ENCODE data around the gene TRANK1. TPM values are rescaled to one million over a fixed set of nuclear protein-coding genes. Genes with fewer than 3 reads are reported as not detected.
A peak's percentile ranks its signal among the peaks of the same experiment; 100 is the strongest.

The TRANK1 gene
- total and polyA plus RNA-seq, 7 experiments from 2014 or later, result 29.6 to 113 (median 75.3) TPM

GRCh38 chr3:36867810-36868209, 77.0 kb downstream of the TRANK1 start:
- POLR2A ChIA-PET, result interaction anchor here (2.3 kb wide), 1 partner anchor 125 kb away, joined by 7 read pairs; the partner anchor contains the start of genes EPM2AIP1 and MLH1
- intact Hi-C loops (cut with micrococcal nuclease), result loop anchor here (2.0 to 5.0 kb wide), 4 partner anchors 31 to 901 kb away; no protein-coding TSS in a partner anchor

GRCh38 chr3:36866368-36866767, 78.5 kb downstream of the TRANK1 start:
- Mint-ChIP-seq H3K27me3 (no peaks in the 10 kb centered on the region), H3K36me3 (peaks cover 22 to 36% (median 33%) of the 10 kb centered on the region in 5 donors), H3K9me3 (no peaks in the 10 kb centered on the region), H3K27ac (peak overlapping the region in 8 of 9 donors; percentile 10 to 76 (median 36)), H3K4me1 (peaks cover 12 to 52% (median 46%) of the 10 kb centered on the region in 7 donors), H3K4me3 (no peak overlapping the region)
- no peaks in the 10 kb centered on the region for H3K27me3 ChIP-seq (ENCODE audit: control insufficient read depth in 2 of 2, insufficient read depth in 2 of 2, low read length in 2 of 2)
- intact Hi-C loops (cut with micrococcal nuclease), result loop anchor here in 1 of 2 donors (5.0 kb wide), 1 partner anchor 899 kb away; no protein-coding TSS in a partner anchor
- H3K27ac ChIP-seq (ENCODE audit: low read depth, low read length), result no peak overlapping the region
- ChIA-PET POLR2A (no interaction called here), CTCF (interaction anchor here (1.7 kb wide), 1 partner anchor 11 kb away, joined by 6 read pairs; no protein-coding TSS in a partner anchor)
- no peak overlapping the region for H3K4me3 ChIP-seq (ENCODE audit: low read length)
- no peak for DNase-seq
- peaks cover 0 to 15% (median 0%) of the 10 kb centered on the region in 3 experiments for H3K36me3 ChIP-seq (ENCODE audit: control insufficient read depth in 2 of 3, insufficient read depth in 3 of 3, low read length in 3 of 3)
- H3K4me1 ChIP-seq (ENCODE audit: control insufficient read depth in 2 of 2, insufficient read depth in 2 of 2, low read length in 2 of 2), result peaks cover 5 to 10% of the 10 kb centered on the region in 2 donors
- no peak for ATAC-seq
- no peaks in the 10 kb centered on the region for H3K9me3 ChIP-seq (ENCODE audit: control insufficient read depth in 2 of 3, low read length in 3 of 3)

More at GRCh38 chr3:36867810-36868209, 77.0 kb downstream of the TRANK1 start:
- H3K9me3 ChIP-seq (ENCODE audit: control insufficient read depth in 2 of 3, low read length in 3 of 3), result no peaks in the 10 kb centered on the region
- Mint-ChIP-seq H3K27me3 (peaks cover 0 to 3% (median 0%) of the 10 kb centered on the region in 5 donors), H3K36me3 (peaks cover 16 to 39% (median 34%) of the 10 kb centered on the region in 5 donors), H3K27ac (no peak overlapping the region), H3K9me3 (no peaks in the 10 kb centered on the region), H3K4me1 (peaks cover 14 to 51% (median 44%) of the 10 kb centered on the region in 7 donors), H3K4me3 (no peak overlapping the region)
- ATAC-seq (no peak), DNase-seq (no peak)
- H3K4me3 ChIP-seq (ENCODE audit: low read length), result no peak overlapping the region
- peaks cover 5 to 10% of the 10 kb centered on the region in 2 donors for H3K4me1 ChIP-seq (ENCODE audit: control insufficient read depth in 2 of 2, insufficient read depth in 2 of 2, low read length in 2 of 2)
- peaks cover 0 to 14% (median 6%) of the 10 kb centered on the region in 3 experiments for H3K36me3 ChIP-seq (ENCODE audit: control insufficient read depth in 2 of 3, insufficient read depth in 3 of 3, low read length in 3 of 3)
- no peaks in the 10 kb centered on the region for H3K27me3 ChIP-seq (ENCODE audit: control insufficient read depth in 2 of 2, insufficient read depth in 2 of 2, low read length in 2 of 2)
- no peak overlapping the region for H3K27ac ChIP-seq (ENCODE audit: low read depth, low read length)
- CTCF ChIA-PET, result interaction anchor here (0.6 to 2.5 kb wide), 5 partner anchors 9 to 284 kb away, joined by 3 to 10 read pairs (median 6); no protein-coding TSS in a partner anchor

DNA sequence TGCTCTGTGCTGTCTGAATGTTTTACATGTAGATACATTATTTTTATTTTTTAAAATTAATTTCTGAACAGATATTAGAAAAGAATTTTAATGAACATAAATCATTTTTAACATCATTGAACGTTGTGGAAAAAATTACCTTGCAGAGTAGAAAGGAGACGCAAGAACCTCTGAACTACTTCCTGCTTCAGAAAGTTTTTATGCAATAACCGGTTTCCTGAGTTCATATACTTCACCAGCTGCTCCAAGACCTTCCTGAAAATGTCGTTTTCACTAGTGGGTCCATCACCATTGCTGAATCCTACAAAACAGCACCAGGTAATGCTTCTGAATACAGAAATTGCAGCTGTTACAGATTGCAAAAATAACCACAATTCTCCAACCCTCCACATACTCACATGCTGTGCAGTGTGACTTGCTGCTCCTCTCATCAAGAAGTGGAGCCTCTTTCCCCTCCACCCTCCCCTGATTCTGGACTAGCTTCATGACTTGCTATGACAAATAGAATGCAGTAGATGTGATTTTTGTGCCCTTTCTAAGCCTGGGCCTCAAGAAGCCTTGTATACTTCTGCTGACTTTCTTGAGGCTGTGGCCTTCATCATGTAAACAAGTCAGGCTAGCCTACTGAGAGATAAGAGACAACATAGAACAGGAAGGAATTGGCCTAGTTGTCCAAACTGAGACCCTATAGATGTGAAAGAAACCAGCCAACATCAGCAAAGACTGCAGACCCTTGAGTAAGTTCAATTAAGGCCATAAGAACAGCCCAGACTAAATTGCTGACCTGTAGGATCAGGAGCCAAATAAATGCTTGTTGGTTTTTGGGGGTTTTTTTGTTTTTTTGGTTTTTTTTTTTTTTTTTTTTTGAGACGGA, 80.4 kb downstream of the TRANK1 start:
- intact Hi-C loops (cut with micrococcal nuclease), result loop anchor here in 1 of 2 donors (5.0 kb wide), 1 partner anchor 897 kb away; no protein-coding TSS in a partner anchor
- CTCF ChIA-PET, result interaction anchor here (0.6 to 0.7 kb wide), 3 partner anchors 11 to 114 kb away, joined by 3 read pairs; no protein-coding TSS in a partner anchor
- ATAC-seq, result peak; percentile 31
- POLR2A ChIA-PET, result interaction anchor here (1.0 to 1.3 kb wide), 5 partner anchors 12 to 128 kb away, joined by 3 to 4 read pairs (median 3); partner anchors contain the start of genes EPM2AIP1 and MLH1
- Histone ChIP-seq H3K9me3 (ENCODE audit: control insufficient read depth in 2 of 3, low read length in 3 of 3) (no peaks in the 10 kb centered on the region), H3K27ac (ENCODE audit: low read depth, low read length) (peak overlapping the region; percentile 49), H3K36me3 (ENCODE audit: control insufficient read depth in 2 of 3, insufficient read depth in 3 of 3, low read length in 3 of 3) (peaks cover 11 to 34% (median 13%) of the 10 kb centered on the region in 3 experiments), H3K4me3 (ENCODE audit: low read length) (no peak overlapping the region), H3K27me3 (ENCODE audit: control insufficient read depth in 2 of 2, insufficient read depth in 2 of 2, low read length in 2 of 2) (no peaks in the 10 kb centered on the region), H3K4me1 (ENCODE audit: control insufficient read depth in 2 of 2, insufficient read depth in 2 of 2, low read length in 2 of 2) (peaks cover 5 to 10% of the 10 kb centered on the region in 2 donors)
- Mint-ChIP-seq H3K36me3 (peaks cover 23 to 50% (median 45%) of the 10 kb centered on the region in 5 donors), H3K4me1 (peaks cover 12 to 52% (median 46%) of the 10 kb centered on the region in 7 donors), H3K27ac (peak overlapping the region; percentile 37 to 95 (median 81)), H3K4me3 (peak overlapping the region in 9 of 10 donors; percentile 10 to 67 (median 45)), H3K27me3 (no peaks in the 10 kb centered on the region), H3K9me3 (no peaks in the 10 kb centered on the region)
- DNase-seq, result peak in 5 of 9 donors; percentile 9 to 32 (median 14)

DNA sequence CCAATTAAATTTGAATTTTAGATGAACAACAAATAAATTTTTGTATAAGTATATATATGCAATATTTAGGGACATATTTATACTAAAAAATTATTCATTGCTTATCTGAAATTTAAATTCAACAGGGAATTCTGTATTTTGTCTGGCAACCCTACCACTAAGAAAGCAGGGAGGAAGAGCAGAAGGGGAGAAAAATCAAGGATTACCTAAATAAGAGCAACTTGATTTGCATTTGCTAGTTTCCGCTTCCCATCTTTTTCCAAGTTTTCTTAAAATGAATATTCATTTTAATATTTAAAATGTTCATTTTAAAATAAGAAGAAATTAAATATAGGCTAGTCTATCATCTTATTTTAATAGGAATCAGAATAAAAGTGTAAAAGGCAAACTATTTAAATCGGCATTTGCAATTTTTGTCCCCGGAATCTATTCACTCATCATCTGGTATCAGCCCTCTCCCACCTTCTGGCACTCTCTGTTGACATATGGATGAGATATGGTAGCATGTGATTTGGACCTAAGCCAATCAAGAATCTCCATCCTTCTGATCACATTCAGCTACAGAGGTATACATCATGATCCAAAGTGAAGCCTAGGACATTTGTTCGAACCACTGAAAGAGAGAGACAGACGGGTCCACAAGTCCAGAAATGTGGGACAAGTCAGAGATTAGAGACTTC, 82.6 kb downstream of the TRANK1 start:
- no peak overlapping the region for H3K4me3 Mint-ChIP-seq
- H3K27ac ChIP-seq (ENCODE audit: low read depth, low read length), result no peak overlapping the region
- H3K4me1 ChIP-seq (ENCODE audit: control insufficient read depth in 2 of 2, insufficient read depth in 2 of 2, low read length in 2 of 2), result peaks cover 5 to 7% of the 10 kb centered on the region in 2 donors
- H3K9me3 Mint-ChIP-seq, result no peaks in the 10 kb centered on the region
- H3K9me3 ChIP-seq (ENCODE audit: control insufficient read depth in 2 of 3, low read length in 3 of 3), result no peaks in the 10 kb centered on the region
- H3K27me3 ChIP-seq (ENCODE audit: control insufficient read depth in 2 of 2, insufficient read depth in 2 of 2, low read length in 2 of 2), result no peaks in the 10 kb centered on the region
- peaks cover 27 to 71% (median 56%) of the 10 kb centered on the region in 5 donors for H3K36me3 Mint-ChIP-seq
- POLR2A ChIA-PET, result interaction anchor here (0.5 kb wide), 1 partner anchor 51 kb away, joined by 3 read pairs; no protein-coding TSS in a partner anchor
- no peak for ATAC-seq
- H3K27me3 Mint-ChIP-seq, result no peaks in the 10 kb centered on the region
- H3K36me3 ChIP-seq (ENCODE audit: control insufficient read depth in 2 of 3, insufficient read depth in 3 of 3, low read length in 3 of 3), result peaks cover 25 to 51% (median 26%) of the 10 kb centered on the region in 3 experiments
- CTCF ChIA-PET, result interaction anchor here (0.6 to 1.0 kb wide), 4 partner anchors 96 to 967 kb away, joined by 3 read pairs; no protein-coding TSS in a partner anchor
- intact Hi-C loops (cut with micrococcal nuclease), result no loop called here
- H3K4me3 ChIP-seq (ENCODE audit: low read length), result no peak overlapping the region
- DNase-seq, result no peak
- peak overlapping the region in 4 of 9 donors; percentile 3 to 68 (median 46) for H3K27ac Mint-ChIP-seq
- H3K4me1 Mint-ChIP-seq, result peaks cover 10 to 45% (median 39%) of the 10 kb centered on the region in 7 donors

- intact Hi-C loops (cut with micrococcal nuclease), result no loop called here
- no peaks in the 10 kb centered on the region for H3K9me3 Mint-ChIP-seq
- ATAC-seq, result no peak
- Histone ChIP-seq H3K4me3 (ENCODE audit: low read length) (no peak overlapping the region), H3K9me3 (ENCODE audit: control insufficient read depth in 2 of 3, low read length in 3 of 3) (no peaks in the 10 kb centered on the region), H3K4me1 (ENCODE audit: control insufficient read depth in 2 of 2, insufficient read depth in 2 of 2, low read length in 2 of 2) (peaks cover 3 to 4% of the 10 kb centered on the region in 2 donors), H3K27ac (ENCODE audit: low read depth, low read length) (no peak overlapping the region), H3K27me3 (ENCODE audit: control insufficient read depth in 2 of 2, insufficient read depth in 2 of 2, low read length in 2 of 2) (no peaks in the 10 kb centered on the region), H3K36me3 (ENCODE audit: control insufficient read depth in 2 of 3, insufficient read depth in 3 of 3, low read length in 3 of 3) (peaks cover 31 to 78% (median 41%) of the 10 kb centered on the region in 3 experiments)
- H3K27me3 Mint-ChIP-seq, result no peaks in the 10 kb centered on the region
- H3K36me3 Mint-ChIP-seq, result peaks cover 35 to 80% (median 58%) of the 10 kb centered on the region in 5 donors
- DNase-seq, result no peak
- CTCF ChIA-PET, result interaction anchor here (1.6 to 4.7 kb wide), 2 partner anchors 10 to 13 kb away, joined by 3 to 19 read pairs; no protein-coding TSS in a partner anchor
- peaks cover 3 to 22% (median 14%) of the 10 kb centered on the region in 7 donors for H3K4me1 Mint-ChIP-seq
- peak overlapping the region in 3 of 9 donors; percentile 4 to 34 (median 28) for H3K27ac Mint-ChIP-seq
- no peak overlapping the region for H3K4me3 Mint-ChIP-seq
- POLR2A ChIA-PET, result no interaction called here
Measured at GRCh38 chr3:36859494-36859893, 85.4 kb downstream of the TRANK1 start.

DNA sequence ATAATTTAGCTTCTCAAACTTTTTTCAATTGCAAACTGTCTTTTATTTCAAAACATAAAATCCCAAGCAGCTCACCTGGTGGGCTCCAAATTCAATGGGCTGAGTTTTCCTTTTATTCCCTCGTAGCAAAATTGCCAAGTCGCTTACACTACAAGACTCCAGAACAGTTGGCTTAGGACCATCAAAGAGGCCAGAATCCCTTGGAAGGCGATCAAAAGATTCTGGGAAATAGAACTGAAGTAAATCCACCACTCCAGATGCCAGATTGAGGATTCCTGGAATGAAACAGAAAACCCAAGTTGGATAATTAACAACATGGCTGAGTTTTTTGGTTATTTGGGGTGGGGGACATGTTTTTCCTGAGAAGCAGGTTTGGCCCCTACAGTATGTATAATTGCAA, 92.8 kb downstream of the TRANK1 start:
- no peak for DNase-seq
- H3K36me3 Mint-ChIP-seq, result peaks cover 35 to 79% (median 52%) of the 10 kb centered on the region in 5 donors
- intact Hi-C loops (cut with micrococcal nuclease), result no loop called here
- no peak overlapping the region for H3K4me3 ChIP-seq (ENCODE audit: low read length)
- no peaks in the 10 kb centered on the region for H3K27me3 Mint-ChIP-seq
- ChIA-PET CTCF (no interaction called here), POLR2A (no interaction called here)
- no peaks in the 10 kb centered on the region for H3K27me3 ChIP-seq (ENCODE audit: control insufficient read depth in 2 of 2, insufficient read depth in 2 of 2, low read length in 2 of 2)
- no peaks in the 10 kb centered on the region for H3K4me1 ChIP-seq (ENCODE audit: control insufficient read depth in 2 of 2, insufficient read depth in 2 of 2, low read length in 2 of 2)
- no peaks in the 10 kb centered on the region for H3K9me3 ChIP-seq (ENCODE audit: control insufficient read depth in 2 of 3, low read length in 3 of 3)
- no peak overlapping the region for H3K27ac ChIP-seq (ENCODE audit: low read depth, low read length)
- no peak for ATAC-seq
- peak overlapping the region in 1 of 9 donors; percentile 19 for H3K27ac Mint-ChIP-seq
- H3K36me3 ChIP-seq (ENCODE audit: control insufficient read depth in 2 of 3, insufficient read depth in 3 of 3, low read length in 3 of 3), result peaks cover 30 to 92% (median 42%) of the 10 kb centered on the region in 3 experiments
- no peaks in the 10 kb centered on the region for H3K9me3 Mint-ChIP-seq
- H3K4me1 Mint-ChIP-seq, result peaks cover 0 to 9% (median 4%) of the 10 kb centered on the region in 7 donors
- H3K4me3 Mint-ChIP-seq, result no peak overlapping the region

Data from naive thymus-derived CD4-positive, alpha-beta T cell (primary cell).